Embryonic facial prominence (tissue), 1 donor: ENCODE data around the gene RTN4RL1.
"Not testable (repeated sequence)": the region's sequence is repeated elsewhere in the genome, so short reads cannot be mapped to it uniquely, and the experiment has no call there.

Experiments used
- DNase-seq: peaks from one replicate; pipeline ENCODE4 v3.0.0-alpha.2; 2016; ENCODE audit errors: extremely low spot score

Gene RTN4RL1

DNA sequence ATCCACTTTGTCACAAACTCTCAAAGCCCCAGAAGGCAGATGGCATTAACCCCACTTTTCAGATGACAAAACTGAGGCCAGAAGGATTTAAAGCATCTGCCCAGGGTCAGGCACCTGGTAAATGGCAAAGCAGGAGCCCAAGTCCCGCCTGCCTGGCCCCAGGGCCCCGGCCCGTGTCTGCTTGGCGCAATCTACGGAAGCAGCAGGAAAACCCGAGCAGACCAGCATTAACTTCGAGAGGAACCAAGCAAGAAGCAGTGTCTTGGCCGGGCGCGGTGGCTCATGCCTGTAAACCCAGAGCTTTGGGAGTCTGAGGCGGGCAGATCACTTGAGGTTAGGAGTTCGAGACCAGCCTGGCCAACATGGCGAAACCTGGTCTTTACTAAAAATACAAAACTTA is 21.6 kb downstream of the RTN4RL1 start:
- DNase-seq = no peak

DNA sequence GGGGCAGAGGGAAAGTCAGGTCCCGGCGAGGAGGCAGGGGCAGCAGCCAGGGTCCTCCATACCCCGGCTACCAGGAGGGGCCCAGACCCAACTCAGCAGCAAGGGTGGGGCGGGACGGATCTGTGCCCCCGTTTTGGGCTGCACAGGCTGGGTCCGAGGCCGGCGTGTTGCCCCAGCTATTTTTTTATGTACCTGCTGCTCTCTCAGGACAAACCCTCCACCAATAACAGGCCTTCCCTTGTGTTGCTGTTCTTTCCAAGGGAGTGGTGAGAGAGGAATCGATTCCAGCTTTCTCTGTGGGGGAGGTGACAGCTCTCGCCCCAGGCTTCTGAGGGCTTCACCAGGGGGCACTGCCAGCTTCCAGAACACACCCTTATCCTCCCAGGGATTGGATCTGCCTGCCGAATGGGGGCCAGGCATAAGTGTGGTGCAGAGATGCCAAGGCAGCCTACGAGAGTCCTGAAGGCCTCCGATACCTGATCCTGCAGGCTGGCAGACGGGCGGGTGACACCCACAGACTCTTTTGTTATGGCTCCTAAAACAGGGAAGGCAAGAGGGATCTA is 22.3 kb downstream of the RTN4RL1 start:
- DNase-seq = no peak

DNA sequence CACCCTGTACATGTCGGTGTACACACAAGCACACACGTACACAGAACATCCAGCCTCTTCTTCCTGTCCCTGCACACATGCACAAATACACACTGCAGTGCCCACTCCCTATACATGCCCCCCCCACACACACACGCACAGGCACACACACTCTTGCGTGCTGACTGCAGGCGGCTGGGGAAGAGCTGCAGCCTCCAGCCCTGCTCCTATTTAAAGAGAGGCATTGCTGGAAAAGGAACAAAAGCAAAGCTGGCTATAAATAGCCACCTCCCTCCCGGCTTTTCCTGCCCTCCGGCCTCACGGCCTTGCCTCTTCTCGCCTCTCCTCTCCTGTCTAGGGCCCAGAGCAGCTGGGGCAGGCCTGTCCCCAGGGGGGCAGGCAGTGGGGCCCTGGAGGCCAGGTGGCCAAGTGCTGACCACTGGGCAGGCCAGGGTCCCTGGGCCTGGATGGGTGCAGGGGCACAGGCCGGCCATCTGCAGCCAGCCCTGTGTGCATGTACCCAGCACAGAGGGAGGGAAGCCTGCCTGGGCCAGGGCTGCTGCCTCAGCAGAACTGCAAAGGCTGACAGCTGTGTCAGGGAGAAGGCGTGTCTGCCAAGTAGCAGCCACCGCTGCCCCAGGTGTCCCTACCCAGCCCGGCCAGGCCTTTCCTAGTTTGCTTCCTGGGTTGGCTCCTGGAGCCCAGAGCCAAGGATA is 25.4 kb downstream of the RTN4RL1 start:
- DNase-seq = no peak

DNA sequence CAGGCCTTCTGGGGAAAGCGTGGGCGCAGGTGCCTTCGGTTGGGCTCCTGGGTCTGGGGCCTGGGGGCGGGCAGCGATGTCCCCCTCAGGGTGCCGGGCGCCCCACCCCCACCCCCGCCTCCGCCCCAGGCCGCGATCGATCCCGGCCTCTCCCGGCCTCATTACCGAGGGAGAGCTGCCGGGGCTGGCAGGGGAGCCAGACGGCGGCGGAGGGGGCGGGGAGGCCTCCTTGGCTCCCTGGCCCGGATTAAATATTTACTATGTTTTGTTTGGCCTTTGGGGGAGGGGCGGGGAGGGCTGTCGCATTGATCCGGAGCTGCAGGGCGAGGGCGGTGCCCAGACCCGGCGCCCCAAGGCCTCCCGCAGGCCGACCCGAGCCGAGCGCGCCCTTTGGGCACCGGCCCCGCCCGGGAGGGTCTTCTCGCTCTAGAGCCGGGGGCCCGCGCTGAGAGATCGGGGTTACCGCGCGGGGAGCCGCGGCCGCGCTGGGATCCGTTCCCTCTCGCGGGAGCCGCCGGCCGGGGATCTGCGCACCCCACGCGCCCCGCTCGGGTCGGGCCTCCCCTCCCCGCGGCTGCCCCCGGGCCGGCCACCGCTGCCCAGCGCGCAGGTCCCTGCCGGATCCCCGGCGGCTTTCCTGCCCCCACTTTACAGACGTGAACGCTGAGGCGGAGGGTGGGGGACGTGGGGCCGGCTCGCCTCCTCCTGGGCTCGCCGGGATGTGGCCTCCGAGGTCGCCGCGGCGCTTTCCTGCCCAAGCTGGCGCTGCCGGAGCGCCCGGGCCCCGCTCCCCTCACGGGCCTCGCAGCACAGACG is 27.0 kb downstream of the RTN4RL1 start:
- DNase-seq = no peak

DNA sequence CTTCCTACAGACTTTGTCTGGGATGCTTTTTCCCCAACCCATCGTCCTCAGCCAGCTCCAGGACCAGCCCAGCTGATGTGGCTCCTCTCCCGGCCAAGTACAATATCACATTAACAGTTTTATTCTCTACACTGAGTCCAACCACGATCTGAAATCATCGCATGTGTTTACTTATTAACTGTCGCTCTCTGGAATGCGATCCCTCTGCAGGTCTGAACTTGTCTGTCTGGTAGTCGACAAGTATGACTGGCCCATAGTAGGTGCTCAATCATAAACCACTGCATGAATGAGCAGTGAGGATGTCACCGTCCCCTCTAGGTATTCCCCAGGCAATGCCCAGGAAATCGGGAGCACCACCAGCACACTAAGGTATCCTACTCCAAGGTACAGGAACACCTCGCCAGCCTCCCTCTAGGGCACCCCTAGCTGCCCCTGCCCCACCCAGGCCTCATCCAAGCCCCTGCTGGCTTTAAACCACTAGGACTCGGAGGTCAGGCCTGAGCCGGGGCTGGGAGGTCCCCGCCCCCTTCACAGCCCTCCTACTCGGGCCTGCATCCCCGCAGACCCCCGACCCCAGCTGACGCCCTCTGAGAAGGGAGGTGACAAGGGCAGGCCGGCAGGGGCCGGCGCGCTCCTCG is 27.7 kb downstream of the RTN4RL1 start:
- DNase-seq = no peak

DNA sequence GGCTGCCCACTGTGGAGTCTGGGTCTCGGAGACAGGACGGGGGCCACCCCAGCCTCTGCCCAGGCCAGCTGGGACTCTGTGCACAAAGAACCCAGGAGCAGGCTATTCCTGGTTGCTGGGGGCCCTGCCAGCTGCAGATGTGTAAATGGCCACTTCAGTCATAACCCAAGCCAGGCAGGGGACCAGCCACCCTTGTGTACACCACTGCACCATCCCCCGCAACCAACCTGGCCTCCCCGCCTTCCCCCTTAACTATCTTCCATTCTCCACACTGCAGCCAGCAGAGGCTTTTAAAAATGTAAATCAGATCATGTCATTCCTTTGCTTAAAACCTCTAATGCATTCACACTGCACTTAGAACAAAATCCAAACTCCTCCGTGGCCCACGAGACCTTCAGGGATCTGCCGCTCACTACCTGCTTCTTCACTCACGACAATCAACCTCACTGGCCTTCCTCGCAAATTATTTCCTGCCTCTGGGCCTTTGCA is 28.3 kb downstream of the RTN4RL1 start:
- DNase-seq = no peak

DNA sequence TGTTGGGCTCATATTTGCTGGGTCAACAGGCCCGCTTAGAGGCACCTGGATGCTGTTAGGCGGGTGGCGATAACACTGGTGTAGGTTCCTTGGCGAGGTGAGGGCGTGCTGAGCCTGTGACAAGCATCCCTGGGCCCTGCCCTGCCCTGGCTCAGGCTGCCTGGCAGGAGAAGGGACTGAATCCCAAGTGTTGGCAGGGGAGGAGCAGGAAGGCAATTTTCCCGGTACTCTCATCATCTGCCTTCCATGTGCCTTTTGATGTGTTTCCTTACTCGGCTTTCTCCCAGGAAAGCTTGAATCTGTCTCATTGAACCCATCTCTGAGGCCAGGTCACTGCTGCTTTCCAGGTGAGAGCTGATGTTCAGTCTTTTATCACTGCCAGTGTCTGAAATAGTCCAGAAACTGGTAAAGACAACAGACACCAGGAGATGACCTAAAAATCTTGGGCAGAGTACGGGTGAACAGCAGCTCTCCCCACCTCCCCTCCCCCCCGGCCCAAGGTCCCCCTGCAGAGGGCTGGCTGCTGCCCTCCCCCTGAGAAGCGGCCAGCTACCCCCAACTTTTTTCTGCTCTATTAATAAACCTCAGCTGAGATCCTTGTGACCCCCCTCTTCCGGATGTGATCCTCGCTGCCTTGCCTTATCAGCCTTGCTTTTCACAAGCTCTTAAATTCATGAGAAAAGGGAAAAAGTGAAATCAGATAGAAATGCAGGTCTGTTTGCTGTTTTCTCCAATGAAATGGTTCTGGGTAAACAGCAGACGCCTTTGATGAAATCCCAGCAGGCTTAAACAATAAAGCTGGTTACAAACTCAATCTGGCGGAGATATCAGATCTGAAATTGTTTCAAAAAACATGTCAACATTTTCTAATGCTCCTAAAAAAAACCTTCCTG is 29.0 kb downstream of the RTN4RL1 start:
- no peak for DNase-seq

DNA sequence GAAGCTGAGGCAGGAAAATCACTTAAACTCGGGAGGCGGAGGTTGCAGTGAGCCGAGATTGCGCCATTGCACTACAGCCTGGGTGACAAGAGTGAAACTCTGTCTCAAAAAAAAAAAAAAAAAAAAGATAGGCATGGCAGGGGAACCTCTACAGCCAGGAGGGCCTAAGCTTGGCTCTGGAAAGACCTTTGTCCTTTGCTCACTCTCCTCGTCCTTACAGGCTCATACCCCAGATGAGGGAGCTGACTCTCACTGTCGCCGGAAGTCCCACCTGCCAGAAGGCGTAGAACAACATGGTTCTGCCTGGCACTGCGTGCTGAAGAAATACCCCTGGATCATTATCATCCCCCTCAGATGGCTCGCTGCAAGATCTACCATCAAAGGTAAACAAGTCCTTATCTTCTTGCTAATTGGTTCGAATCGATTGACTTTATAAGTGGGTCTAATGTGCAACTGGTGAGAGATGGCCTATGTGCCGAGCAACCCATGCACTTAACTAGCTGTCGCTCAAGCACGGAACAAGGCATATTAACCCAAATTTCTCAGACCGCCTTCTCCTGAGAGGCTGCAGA is 29.7 kb downstream of the RTN4RL1 start:
- no peak for DNase-seq

DNA sequence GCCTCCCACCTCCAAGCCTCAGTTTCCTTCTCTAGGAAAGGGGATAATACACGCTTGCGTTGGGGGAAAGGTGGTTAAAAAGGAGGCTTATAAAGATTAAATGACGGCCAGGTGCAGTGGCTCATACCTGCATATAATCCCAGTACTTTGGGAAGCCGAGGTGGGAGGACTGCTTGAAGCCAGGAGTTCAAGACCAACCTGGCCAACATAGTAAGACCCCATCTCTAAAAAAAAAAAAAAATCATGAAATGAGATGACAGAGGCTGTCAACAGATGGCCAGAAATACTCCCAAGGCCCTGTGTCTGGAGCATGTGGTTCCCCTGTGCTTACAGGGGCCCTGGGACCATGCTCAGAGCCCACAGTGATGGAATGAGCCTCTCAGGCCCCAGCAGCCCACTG is 30.4 kb downstream of the RTN4RL1 start:
- DNase-seq = no peak

DNA sequence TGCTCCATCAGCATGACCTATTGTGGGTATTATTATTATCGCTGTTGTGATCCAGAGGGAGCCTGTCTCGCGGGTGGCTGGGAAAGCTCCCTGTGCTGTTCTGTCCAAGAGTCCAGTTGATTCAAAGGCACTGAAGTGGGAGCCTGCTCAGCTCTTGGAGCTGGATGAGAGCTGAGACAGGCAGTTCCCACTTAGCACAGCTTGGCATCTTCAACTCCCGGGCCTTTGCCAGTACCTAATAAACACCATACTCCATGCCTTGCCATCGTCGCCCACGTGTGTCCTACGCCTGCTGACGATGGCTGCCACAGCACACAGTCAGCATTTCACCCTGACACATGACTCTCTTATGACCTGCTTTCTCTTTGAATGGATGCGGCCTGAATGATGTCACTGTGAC is 32.6 kb downstream of the RTN4RL1 start:
- no peak for DNase-seq

DNA sequence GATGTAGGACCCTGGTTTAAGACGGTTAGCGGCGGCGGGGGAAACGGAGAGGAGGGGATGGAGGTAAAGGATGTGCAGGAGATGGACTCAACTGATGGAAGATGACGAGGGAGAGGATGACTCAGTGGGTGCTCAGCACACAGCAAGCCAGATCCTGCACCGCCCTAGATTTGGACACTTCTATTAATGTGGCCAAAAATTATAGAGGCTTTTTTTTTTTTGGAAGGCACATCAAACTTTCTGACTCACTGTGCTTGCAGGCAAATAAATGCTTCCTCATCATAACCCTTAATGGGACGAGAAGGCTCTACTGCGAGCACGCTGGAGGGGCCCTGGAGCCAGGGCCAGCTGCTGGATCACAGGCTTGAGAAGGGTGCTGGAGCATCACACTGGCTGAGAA is 36.0 kb downstream of the RTN4RL1 start:
- DNase-seq = no peak

DNA sequence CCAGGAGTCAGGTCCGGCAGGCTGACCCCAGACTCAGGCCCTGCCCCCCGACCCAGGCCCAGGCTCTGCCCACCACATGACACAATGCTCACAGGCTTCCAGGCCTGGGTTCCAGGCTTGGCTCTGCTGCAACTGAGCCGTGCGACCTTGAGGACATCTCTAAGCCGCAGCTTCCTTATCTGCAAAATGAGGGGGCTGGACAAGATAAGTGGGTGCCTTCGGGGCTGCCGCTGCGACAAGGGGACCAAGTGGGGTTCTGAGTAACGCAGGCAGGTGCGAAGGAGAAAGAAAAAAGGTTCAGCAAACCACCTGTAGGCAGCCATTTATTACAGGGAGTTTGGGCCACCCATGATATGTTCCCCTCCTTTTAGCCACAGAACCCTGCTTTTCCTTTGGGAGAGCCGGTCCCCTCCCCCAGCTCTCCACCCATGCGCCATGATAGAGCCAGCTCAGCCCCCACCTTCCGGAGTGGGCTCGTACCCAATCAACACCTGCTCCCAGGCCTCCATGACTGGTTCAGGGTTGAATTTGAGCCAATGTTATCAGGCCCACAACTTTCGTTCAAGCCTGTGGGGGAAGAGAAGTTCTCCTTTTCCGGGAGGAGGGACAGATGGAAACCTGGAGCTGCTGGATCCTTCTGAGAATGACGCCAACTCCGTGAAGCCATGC is 38.2 kb downstream of the RTN4RL1 start:
- no peak for DNase-seq

DNA sequence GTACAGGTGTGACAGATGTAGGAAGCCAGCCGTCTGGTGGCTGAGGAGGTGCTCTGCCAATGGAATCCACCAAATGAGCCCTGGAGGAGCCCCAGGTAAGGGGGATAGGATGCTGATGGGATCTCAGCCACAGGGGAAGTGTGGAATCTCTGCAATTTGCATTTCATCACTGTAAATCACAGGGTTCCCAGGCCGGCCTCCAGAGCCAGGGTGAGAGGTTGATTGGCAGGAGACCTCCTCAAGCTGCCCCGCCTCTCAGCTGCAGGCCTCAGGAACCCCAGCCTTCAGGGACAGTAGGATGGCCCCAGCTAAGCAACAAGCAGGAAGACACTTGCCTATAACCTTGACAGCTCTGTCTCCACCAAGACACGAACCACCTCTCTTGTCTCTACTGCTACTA is 39.4 kb downstream of the RTN4RL1 start:
- DNase-seq = no peak

DNA sequence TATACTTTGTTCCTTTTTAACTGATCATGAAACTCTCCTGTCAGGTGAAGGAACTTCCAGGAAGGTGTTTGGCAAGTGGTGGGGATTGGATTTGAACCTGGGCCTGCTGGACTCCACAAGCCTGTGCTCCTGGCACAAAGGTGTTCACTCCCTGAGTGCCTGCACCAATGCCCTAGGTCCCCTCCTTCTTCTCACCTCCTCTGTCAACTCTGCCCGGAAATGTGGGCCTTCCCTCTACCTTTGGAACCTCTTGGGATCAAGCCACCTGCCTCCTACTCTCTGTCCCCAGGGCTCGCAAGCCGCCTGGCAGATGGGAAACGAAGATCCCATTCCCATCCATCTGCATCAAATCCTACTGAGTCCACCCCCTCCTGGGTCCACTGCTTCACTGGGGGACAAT is 40.0 kb downstream of the RTN4RL1 start:
- DNase-seq = no peak

DNA sequence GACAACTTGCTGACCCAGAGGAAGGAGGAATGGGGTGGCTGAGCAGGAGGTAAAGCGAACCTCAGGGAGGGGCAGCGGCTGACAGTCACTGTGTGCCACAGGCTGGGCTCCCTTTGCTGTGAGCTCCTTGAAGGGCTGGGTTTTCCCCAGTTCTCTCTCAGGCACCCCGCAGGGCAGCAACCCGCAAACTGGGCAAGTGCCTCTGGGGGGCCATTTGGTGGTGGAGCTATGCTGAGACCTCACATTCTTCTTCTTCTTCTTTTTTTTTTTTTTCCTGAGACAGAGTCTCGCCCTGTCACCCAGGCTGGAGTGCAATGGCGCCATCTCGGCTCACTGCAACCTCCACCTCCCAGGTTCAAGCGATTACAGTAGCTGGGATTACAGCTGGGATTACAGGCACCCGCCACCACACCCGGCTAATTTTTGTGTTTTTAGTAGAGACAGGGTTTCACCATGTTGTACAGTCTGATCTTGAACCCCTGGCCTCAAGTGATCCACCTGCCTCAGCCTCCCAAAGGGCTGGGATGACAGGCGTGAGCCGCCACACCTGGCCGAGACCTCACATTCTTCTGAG is 42.3 kb downstream of the RTN4RL1 start:
- DNase-seq = not testable (repeated sequence)

DNA sequence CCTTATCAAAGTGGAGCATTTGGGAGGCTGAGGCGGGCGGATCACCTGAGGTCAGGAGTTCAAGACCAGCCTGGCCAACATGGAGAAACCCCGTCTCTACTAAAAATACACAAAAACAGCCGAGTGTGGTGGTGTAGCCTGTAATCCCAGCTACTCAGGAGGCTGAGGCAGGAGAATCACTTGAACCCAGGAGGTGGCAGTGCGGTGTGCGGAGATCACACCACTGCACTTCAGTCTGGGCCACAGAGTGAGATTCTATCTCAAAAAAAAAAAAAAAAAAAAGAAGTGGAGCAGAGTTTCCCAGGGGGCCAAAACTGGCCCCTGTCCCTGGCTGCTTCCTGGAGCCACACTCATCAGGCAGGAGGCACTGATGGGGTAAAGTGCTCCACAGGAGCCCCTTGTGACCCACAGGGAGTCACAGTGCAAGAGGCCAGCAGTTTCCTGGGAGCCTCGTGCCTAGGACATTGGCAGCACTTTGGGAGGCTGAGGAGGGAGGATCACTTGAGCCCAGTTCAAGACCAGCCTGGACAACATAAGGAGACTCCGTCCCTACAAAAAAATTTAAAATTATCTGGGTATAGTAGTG is 44.4 kb downstream of the RTN4RL1 start:
- DNase-seq = no peak

DNA sequence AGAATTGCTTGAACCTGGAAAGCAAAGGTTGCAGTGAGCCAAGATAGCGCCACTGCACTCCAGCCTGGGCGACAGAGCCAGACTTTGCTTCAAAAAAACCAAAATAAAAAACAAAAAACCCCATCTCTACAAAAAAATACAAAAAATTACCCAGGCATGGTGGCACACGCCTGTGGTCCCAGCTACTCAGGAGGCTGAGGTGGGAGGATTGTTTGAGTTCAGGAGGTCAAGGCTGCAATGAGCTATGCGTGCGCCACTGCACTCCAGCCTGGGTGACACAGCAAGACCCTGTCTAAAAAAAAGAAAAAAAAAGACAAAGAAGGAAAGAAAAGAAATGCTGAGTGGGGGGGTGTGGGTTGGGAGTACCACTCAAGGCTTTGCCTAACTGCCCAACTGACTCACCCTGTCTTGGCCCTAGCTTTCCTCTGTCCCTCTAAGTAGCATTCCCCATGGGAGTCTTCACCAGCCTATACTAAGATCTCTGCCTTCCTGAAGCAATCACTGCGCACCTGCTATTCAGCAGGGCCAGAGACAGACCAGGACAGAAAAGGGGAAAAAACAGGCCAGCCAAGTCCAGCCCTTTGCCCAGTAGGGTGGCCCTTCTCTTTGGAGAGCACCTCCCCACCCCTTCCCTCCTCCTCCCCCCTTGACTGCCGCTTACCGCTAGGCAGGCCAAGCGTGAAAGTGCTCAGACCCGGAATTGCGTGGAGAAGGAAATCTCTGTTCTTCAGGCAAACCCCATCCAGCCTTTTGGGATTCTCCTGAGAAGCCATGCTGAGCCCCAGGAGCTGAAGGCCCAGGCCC is 45.8 kb downstream of the RTN4RL1 start:
- DNase-seq = no peak

DNA sequence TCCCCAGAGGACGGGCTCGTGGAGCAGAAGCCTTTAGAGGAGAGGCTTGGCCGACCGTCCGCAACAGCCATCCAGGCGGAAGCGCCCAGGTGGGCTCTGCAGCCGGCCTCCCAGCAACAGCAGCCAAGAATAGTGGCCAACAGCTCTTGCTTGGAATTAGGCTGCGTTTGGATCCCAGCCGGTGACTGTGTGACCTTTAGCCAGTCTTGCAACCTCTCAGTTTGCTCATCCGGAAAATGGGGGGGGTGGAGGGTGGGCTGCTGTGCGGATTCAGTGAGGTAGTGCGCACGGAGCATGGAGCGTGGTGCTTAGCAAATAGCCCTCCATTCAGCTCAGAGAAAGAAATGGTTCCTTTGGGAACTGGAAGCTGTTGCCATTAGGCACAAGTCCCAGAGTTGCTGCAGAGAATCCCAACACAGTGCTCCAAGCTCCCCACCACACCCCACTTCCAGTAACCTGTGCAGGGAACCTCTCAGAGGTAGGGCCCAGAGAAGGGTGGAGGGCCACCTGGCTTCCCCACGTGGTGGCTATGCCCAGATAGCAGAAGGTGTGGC is 46.7 kb downstream of the RTN4RL1 start:
- DNase-seq = no peak
